NCI-H187 treated with DMSO at 0.1 percent for 48 hours (cell line): ENCODE results near the gene R3HCC1L.

Source experiments
- DNase-seq: peaks from one replicate; lab custom pipeline; 2025; lab: John Stamatoyannopoulos, UW

Gene R3HCC1L

GRCh38 chr10:98260350-98260749, 125.9 kb downstream of the R3HCC1L start:
- no peak for DNase-seq

GRCh38 chr10:98260752-98261151, 126.3 kb downstream of the R3HCC1L start:
- DNase-seq = no peak

- no peak for DNase-seq
These were observed 127.2 kb downstream of the R3HCC1L start for GRCh38 chr10:98261436-98262277.

GRCh38 chr10:98262571-98262970, 128.1 kb downstream of the R3HCC1L start:
- DNase-seq = no peak

- no peak for DNase-seq
These were observed 128.6 kb downstream of the R3HCC1L start for GRCh38 chr10:98263088-98263487.

GRCh38 chr10:98264378-98265065, 130.1 kb downstream of the R3HCC1L start:
- DNase-seq = no peak

- DNase-seq = no peak
These were observed 131.2 kb downstream of the R3HCC1L start for GRCh38 chr10:98265403-98266378.

GRCh38 chr10:98266647-98267046, 132.2 kb downstream of the R3HCC1L start:
- no peak for DNase-seq

- no peak for DNase-seq
These were observed 132.8 kb downstream of the R3HCC1L start for GRCh38 chr10:98267069-98267893.

- no peak for DNase-seq
These were observed 133.6 kb downstream of the R3HCC1L start, which contains the start of gene LOXL4 for GRCh38 chr10:98267894-98268693. Gene LOXL4, minus strand, starts transcription at chr10:98268194. Its CDS starts 5,175 bp downstream, at chr10:98263019.

- DNase-seq = no peak
These were observed 134.4 kb downstream of the R3HCC1L start for GRCh38 chr10:98268694-98269431.

- DNase-seq = no peak
These were observed 135.0 kb downstream of the R3HCC1L start for GRCh38 chr10:98269435-98269912.

GRCh38 chr10:98270073-98270740, 135.8 kb downstream of the R3HCC1L start:
- DNase-seq = no peak

GRCh38 chr10:98270786-98271185, 136.3 kb downstream of the R3HCC1L start:
- DNase-seq = no peak

GRCh38 chr10:98272245-98272644, 137.8 kb downstream of the R3HCC1L start:
- DNase-seq = no peak

- DNase-seq = no peak
These were observed 138.2 kb downstream of the R3HCC1L start for GRCh38 chr10:98272656-98273055.

- no peak for DNase-seq
These were observed 138.8 kb downstream of the R3HCC1L start for GRCh38 chr10:98273057-98273850.

GRCh38 chr10:98274562-98274961, 140.1 kb downstream of the R3HCC1L start:
- DNase-seq = no peak
